ENCODE measurements around the gene DNAJB8.
A peak's percentile ranks its signal among the peaks of the same experiment; 100 is the strongest.

The DNAJB8 gene

GRCh38 chr3:128463771-128464170, 2.9 kb downstream of the DNAJB8 start:
- DNase-seq = no peak

GRCh38 chr3:128463354-128463753, 3.3 kb downstream of the DNAJB8 start:
- DNase-seq = no peak

GRCh38 chr3:128462931-128463330, 3.8 kb downstream of the DNAJB8 start:
- no peak for DNase-seq

- no peak for DNase-seq
Measured at GRCh38 chr3:128462341-128462910, 4.3 kb downstream of the DNAJB8 start.

- no peak for DNase-seq
Measured at GRCh38 chr3:128461731-128462130, 5.0 kb downstream of the DNAJB8 start.

GRCh38 chr3:128459461-128459820, 7.2 kb downstream of the DNAJB8 start:
- no peak for DNase-seq

GRCh38 chr3:128458746-128459460, 7.8 kb downstream of the DNAJB8 start:
- no peak for DNase-seq

- DNase-seq = no peak
Measured at GRCh38 chr3:128457937-128458336, 8.8 kb downstream of the DNAJB8 start.

- peak; percentile 15 for DNase-seq
Measured at GRCh38 chr3:128456776-128457715, 9.6 kb downstream of the DNAJB8 start.

GRCh38 chr3:128455786-128456748, 10.6 kb downstream of the DNAJB8 start:
- no peak for DNase-seq

- DNase-seq = no peak
Measured at GRCh38 chr3:128455116-128455515, 11.6 kb downstream of the DNAJB8 start.

GRCh38 chr3:128454310-128454618, 12.4 kb downstream of the DNAJB8 start:
- DNase-seq = no peak

GRCh38 chr3:128453501-128454309, 13.0 kb downstream of the DNAJB8 start:
- no peak for DNase-seq

- no peak for DNase-seq
Measured at GRCh38 chr3:128452678-128453275, 13.9 kb downstream of the DNAJB8 start.

- no peak for DNase-seq
Measured at GRCh38 chr3:128452120-128452519, 14.6 kb downstream of the DNAJB8 start.

- no peak for DNase-seq
Measured at GRCh38 chr3:128449111-128449638, 17.5 kb downstream of the DNAJB8 start.

GRCh38 chr3:128448491-128448890, 18.2 kb downstream of the DNAJB8 start:
- no peak for DNase-seq

- DNase-seq = no peak
Measured at GRCh38 chr3:128447561-128448013, 19.1 kb downstream of the DNAJB8 start.

GRCh38 chr3:128446821-128447220, 19.9 kb downstream of the DNAJB8 start:
- DNase-seq = no peak

GRCh38 chr3:128445357-128445756, 21.3 kb downstream of the DNAJB8 start:
- DNase-seq = no peak

- no peak for DNase-seq
Measured at GRCh38 chr3:128443771-128444170, 22.9 kb downstream of the DNAJB8 start.
